Measurements from ENCODE around the gene CX3CR1. TPM values are rescaled to one million over a fixed set of nuclear protein-coding genes. Genes with fewer than 3 reads are reported as not detected.

CX3CR1 gene
- total and polyA plus RNA-seq, 9 of the 15 experiments (the other 6 are each of a cell fraction or from before 2014, with no cell fraction given) = 0.03 to 0.21 TPM; not detected in 7

DNA sequence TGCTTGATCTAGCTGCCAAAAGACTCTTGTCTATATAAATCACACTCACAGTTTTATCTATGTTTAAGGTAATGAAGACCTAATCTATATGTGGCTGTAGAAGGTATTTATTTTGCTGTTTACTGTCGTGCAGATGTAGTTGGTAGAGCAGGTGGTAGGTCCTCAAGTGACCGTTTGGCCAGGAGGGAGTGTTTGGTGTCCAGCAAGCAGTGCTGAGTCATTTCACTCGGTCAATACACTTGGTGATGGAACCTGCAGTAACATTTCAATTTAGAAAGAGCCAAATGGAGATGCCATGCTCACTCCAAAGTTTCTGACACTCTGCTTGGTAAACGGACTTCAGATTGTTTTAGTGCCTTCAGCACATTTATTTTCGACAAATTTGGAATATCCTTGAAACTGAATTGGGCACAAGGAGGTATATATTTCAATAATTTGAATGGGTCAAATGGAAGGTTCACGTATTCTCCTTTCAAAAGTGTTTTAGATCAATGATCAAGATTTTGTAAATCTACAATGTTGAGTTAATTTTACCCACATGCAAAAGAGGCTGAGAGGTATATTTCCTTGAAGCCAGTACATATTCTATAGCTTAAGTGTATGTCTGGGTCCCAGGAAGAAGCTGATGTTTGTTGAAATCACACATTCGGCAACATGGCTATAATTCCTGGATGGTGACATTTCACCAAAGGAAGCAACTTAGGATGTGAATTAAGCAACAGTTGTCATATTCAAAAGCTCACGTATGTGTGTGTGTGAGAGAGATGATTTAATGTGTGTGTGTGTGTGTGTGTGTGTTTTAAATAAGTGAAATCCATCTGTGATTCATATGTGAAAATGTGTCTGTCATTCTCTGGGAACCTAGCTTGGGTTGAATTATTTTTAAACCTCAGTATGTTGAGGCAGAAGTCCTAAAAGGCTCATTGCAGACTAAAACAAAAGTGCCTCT is 7.7 kb upstream of the CX3CR1 start (continued):
- TF ChIP-seq GTF2F1 (IDR thresholded peaks at IDR 0.05; ENCODE audit: low read depth, low read length) (no peak), JUN (IDR thresholded peaks at IDR 0.05; ENCODE audit: borderline replicate concordance, low read depth, low read length) (peak; percentile 61; the same call in 1 of the 2 replicates), JUN (CRISPR knock-in tag; IDR thresholded peaks at IDR 0.05; ENCODE audit: borderline replicate concordance) (no peak), RERE (CRISPR knock-in tag; IDR thresholded peaks at IDR 0.05; ENCODE audit: borderline replicate concordance) (0 out of 2 replicates have a peak, but pooled peaks have one; percentile 70), RBM14 (IDR thresholded peaks at IDR 0.05; ENCODE audit: borderline replicate concordance, insufficient read depth, low read depth, low read length) (no peak), MAZ (CRISPR knock-in tag; conservative IDR thresholded peaks at IDR 0.05 in 1 of 2, IDR thresholded peaks at IDR 0.05 in 1 of 2) (peak in 1 of 2 experiments; percentile 53; a peak in 1 of 4 replicates), ZNF316 (IDR thresholded peaks at IDR 0.05) (peak; percentile 91), C11orf30 (IDR thresholded peaks at IDR 0.05; ENCODE audit: low read depth) (peak; percentile 88), ZNF212 (CRISPR knock-in tag; IDR thresholded peaks at IDR 0.05) (no peak)
- TF ChIP-seq, protein P1, sequence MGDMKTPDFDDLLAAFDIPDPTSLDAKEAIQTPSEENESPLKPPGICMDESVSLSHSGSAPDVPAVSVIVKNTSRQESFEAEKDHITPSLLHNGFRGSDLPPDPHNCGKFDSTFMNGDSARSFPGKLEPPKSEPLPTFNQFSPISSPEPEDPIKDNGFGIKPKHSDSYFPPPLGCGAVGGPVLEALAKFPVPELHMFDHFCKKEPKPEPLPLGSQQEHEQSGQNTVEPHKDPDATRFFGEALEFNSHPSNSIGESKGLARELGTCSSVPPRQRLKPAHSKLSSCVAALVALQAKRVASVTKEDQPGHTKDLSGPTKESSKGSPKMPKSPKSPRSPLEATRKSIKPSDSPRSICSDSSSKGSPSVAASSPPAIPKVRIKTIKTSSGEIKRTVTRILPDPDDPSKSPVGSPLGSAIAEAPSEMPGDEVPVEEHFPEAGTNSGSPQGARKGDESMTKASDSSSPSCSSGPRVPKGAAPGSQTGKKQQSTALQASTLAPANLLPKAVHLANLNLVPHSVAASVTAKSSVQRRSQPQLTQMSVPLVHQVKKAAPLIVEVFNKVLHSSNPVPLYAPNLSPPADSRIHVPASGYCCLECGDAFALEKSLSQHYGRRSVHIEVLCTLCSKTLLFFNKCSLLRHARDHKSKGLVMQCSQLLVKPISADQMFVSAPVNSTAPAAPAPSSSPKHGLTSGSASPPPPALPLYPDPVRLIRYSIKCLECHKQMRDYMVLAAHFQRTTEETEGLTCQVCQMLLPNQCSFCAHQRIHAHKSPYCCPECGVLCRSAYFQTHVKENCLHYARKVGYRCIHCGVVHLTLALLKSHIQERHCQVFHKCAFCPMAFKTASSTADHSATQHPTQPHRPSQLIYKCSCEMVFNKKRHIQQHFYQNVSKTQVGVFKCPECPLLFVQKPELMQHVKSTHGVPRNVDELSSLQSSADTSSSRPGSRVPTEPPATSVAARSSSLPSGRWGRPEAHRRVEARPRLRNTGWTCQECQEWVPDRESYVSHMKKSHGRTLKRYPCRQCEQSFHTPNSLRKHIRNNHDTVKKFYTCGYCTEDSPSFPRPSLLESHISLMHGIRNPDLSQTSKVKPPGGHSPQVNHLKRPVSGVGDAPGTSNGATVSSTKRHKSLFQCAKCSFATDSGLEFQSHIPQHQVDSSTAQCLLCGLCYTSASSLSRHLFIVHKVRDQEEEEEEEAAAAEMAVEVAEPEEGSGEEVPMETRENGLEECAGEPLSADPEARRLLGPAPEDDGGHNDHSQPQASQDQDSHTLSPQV (IDR thresholded peaks at IDR 0.05) = peak; percentile 78
- TF ChIP-seq, protein P2, sequence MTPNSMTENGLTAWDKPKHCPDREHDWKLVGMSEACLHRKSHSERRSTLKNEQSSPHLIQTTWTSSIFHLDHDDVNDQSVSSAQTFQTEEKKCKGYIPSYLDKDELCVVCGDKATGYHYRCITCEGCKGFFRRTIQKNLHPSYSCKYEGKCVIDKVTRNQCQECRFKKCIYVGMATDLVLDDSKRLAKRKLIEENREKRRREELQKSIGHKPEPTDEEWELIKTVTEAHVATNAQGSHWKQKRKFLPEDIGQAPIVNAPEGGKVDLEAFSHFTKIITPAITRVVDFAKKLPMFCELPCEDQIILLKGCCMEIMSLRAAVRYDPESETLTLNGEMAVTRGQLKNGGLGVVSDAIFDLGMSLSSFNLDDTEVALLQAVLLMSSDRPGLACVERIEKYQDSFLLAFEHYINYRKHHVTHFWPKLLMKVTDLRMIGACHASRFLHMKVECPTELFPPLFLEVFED (CRISPR knock-in tag; conservative IDR thresholded peaks at IDR 0.05) = no peak; the same call in 1 of the 2 replicates
- TF ChIP-seq, protein P3, sequence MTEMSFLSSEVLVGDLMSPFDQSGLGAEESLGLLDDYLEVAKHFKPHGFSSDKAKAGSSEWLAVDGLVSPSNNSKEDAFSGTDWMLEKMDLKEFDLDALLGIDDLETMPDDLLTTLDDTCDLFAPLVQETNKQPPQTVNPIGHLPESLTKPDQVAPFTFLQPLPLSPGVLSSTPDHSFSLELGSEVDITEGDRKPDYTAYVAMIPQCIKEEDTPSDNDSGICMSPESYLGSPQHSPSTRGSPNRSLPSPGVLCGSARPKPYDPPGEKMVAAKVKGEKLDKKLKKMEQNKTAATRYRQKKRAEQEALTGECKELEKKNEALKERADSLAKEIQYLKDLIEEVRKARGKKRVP (CRISPR knock-in tag; IDR thresholded peaks at IDR 0.05) = 0 out of 2 replicates have a peak, but pooled peaks have one; percentile 59
